GM12801 (cell line): Measurements from ENCODE around the gene ERCC6L2.

Experiments used
- TF ChIP-seq, protein P1 (sequence below): IDR thresholded peaks from one replicate; pipeline ENCODE4 v1.5.1; 2011; ENCODE audit warnings: control low read depth; ENCODE audit not compliant: insufficient read length; ENCODE audit errors: extremely low read depth

The ERCC6L2 gene

DNA sequence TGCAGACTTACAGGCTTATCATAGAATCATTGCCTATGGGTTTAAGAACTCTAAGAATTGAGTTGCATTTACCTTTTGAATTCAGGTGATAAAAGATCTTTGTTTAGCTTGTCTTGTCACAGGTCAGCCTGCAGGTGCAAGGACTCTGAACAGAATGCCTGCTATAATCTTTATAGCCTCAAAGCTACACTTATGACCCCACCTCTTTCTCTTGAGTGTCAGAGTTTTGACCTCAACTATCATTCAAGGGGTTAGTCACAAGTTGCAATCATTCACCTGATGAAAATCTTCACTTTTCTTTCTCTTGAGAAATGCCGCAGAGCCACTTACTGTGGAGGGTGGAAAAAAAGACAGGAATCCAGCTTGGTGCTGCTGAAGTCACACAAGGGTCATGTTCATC, 49.5 kb downstream of the ERCC6L2 start:
- TF ChIP-seq, protein P1, sequence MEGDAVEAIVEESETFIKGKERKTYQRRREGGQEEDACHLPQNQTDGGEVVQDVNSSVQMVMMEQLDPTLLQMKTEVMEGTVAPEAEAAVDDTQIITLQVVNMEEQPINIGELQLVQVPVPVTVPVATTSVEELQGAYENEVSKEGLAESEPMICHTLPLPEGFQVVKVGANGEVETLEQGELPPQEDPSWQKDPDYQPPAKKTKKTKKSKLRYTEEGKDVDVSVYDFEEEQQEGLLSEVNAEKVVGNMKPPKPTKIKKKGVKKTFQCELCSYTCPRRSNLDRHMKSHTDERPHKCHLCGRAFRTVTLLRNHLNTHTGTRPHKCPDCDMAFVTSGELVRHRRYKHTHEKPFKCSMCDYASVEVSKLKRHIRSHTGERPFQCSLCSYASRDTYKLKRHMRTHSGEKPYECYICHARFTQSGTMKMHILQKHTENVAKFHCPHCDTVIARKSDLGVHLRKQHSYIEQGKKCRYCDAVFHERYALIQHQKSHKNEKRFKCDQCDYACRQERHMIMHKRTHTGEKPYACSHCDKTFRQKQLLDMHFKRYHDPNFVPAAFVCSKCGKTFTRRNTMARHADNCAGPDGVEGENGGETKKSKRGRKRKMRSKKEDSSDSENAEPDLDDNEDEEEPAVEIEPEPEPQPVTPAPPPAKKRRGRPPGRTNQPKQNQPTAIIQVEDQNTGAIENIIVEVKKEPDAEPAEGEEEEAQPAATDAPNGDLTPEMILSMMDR: no peak

DNA sequence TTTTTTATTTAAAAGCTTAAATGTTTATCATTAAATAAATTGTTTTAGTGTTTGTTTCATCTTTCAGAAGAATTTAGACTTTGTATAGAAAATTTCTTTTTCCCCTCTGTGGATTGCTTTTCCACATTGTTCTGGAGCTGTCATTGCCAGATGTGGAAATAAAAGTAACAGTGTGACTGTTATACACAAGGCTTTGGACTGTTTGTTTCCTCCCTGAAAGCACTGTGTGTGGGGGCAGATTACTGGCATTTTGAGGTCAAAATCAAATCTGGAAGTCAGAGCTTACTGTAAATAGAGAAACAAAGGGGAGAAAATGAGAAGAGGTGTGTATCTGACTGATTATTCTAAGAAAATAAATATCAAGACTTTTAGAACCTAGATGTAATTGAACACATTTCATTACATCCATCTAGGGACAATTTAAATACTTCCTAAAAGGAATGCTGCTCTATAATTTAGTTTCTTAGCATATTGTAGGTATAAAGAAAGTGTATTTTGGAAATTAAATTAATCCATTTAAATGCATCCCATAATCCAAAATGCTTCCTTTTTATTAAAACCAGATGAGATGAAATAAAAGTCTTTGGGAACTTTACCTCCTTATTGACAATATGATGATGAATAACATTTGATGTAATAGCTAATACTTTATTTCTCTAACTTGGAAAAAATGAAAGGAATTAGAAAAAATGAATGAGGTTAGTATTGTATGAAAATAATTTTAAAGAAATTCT, 51.9 kb downstream of the ERCC6L2 start:
- TF ChIP-seq, protein P1: no peak

- TF ChIP-seq, protein P1: no peak
Observed at GRCh38 chr9:95930277-95930676, 54.8 kb downstream of the ERCC6L2 start.

- TF ChIP-seq, protein P1: no peak
Observed at GRCh38 chr9:95935861-95936578, 60.5 kb downstream of the ERCC6L2 start.

GRCh38 chr9:95936579-95937075, 61.1 kb downstream of the ERCC6L2 start:
- TF ChIP-seq, protein P1: no peak

DNA sequence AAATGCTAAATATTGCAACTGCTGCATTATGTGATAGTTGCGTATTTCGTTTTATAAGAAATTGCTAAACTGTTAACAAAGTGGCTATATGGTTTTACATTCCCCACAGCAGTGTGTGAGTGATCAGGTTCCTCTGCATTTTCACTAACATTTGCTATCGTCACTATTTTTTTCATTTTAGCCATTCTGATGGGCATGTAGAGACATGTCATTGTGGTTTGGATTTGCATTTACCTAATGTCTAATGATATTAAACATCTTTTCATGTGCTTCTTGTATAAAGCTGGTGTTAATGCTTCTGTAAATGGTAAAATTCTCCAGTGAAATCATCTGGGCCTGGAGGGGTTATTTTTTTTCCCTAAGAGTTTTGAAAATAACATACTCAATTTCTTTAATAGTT, 61.6 kb downstream of the ERCC6L2 start:
- TF ChIP-seq, protein P1: no peak

- TF ChIP-seq, protein P1: no peak
Observed at GRCh38 chr9:95938724-95939123, 63.2 kb downstream of the ERCC6L2 start.
